GM12874 (cell line): ENCODE data around the gene FCHSD2.

Experiments
- TF ChIP-seq, protein P1 (sequence below): IDR thresholded peaks from 2 replicates; pipeline ENCODE4 v1.5.1; 2011; ENCODE audit warnings: low read depth, mild to moderate bottlenecking, control low read depth, low read length, moderate library complexity; ENCODE audit not compliant: insufficient read depth

The FCHSD2 gene

GRCh38 chr11:73012121-73012863 lies 129.8 kb downstream of the FCHSD2 start:
- TF ChIP-seq, protein P1, sequence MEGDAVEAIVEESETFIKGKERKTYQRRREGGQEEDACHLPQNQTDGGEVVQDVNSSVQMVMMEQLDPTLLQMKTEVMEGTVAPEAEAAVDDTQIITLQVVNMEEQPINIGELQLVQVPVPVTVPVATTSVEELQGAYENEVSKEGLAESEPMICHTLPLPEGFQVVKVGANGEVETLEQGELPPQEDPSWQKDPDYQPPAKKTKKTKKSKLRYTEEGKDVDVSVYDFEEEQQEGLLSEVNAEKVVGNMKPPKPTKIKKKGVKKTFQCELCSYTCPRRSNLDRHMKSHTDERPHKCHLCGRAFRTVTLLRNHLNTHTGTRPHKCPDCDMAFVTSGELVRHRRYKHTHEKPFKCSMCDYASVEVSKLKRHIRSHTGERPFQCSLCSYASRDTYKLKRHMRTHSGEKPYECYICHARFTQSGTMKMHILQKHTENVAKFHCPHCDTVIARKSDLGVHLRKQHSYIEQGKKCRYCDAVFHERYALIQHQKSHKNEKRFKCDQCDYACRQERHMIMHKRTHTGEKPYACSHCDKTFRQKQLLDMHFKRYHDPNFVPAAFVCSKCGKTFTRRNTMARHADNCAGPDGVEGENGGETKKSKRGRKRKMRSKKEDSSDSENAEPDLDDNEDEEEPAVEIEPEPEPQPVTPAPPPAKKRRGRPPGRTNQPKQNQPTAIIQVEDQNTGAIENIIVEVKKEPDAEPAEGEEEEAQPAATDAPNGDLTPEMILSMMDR: no peak

DNA sequence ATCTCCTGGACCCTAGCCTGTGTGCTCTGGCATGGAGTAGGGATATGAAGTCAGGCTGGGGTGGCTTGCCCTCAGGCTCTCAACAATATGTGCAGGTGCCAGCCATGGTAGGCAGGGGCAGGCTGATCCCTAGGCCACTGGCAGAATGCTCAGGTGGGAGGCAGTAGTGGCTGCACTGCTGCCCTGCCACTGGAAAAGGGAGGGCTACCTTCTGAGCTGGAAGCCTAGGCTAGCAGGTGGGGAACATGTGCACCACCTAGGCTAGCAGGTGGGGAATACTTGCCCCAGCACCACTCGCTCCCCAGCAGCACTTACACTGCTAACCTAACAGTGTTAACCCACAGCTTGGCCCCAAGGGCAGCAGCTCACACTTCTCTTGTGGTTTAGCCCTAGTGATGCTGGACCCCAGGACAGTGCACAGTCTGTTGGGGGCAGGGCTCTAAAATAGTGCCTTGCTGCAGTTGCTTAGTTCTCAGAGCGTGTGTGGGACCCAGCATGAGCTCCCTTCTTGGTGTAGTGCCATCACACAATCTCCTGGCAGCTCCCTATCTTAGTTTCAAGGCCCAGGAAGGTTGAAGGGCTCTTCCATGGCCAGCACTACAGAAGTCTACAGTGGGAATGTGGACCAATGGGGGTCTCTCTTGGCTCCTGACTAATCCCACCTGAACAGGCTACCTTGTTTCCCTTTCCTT lies 130.8 kb downstream of the FCHSD2 start:
- TF ChIP-seq, protein P1: no peak

DNA sequence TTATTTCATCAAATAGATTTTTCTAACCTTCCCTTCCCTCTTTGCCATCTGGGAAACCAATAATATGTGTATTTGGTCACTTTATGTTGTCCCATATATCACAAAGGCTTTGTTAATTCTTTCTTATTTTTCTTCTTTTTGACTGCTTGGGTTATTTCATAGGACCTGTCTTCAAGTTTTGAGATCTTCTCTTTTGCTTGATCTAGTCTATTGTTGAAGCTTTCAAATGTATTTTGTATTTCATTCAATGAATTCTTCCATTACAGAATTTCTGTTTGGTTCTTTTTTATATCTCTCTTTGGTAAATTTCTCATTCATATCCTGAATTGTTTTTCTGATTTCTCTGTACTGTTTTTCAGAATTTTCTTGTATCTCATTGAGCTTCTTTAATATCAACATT lies 132.1 kb downstream of the FCHSD2 start:
- TF ChIP-seq, protein P1: no peak

DNA sequence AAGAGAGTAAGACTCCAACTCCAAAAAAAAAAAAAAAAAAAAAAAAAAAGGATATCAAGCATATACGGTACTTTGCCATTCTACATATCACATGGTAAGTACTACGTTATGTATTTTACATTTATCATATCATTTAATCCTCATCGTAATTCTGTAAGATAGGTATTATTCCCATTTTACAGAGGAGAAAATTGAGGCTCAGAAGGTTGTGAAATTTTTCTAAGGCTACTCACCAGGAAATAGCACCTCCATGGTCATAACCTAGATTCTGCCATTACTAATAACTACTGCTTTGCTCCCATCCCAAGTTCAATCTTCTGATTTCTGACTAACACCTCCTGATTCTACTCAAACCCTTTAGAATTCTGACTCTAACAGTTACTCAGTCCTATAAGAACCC lies 138.0 kb downstream of the FCHSD2 start:
- TF ChIP-seq, protein P1: no peak

GRCh38 chr11:73003088-73003487 lies 139.0 kb downstream of the FCHSD2 start:
- TF ChIP-seq, protein P1: no peak

GRCh38 chr11:73002214-73002613 lies 139.9 kb downstream of the FCHSD2 start:
- TF ChIP-seq, protein P1: no peak

GRCh38 chr11:73001615-73002014 lies 140.5 kb downstream of the FCHSD2 start:
- TF ChIP-seq, protein P1: no peak
